ENCODE measurements around the gene CENPVL2.
"Not testable (repeated sequence)": the region's sequence is repeated elsewhere in the genome, so short reads cannot be mapped to it uniquely, and the experiment has no call there.

CENPVL2 gene

DNA sequence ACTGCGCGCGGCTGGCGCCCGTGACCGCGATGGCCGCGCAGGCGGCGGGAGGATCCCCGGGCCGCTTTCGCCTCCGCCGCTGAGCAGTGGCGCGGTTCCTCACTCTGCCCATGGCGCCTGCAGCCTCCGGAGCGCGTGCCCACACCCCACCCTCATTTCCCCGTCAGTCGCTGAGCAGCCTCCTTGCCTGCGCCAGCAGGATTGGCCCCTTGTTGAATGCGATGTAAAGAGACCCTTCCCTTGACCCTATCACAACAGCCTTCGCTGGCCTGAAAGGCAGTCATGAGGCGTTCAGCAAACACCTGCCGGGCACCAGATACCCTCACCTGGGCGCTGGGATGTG lies at the start of gene CENPVL2:
TSS of gene CENPVL2 (minus strand) at position 112 of the 343 bp plus-strand sequence. CDS start at position 112, 0 bp downstream.
- not testable (repeated sequence) for DNase-seq (ENCODE audit: low read depth)

DNA sequence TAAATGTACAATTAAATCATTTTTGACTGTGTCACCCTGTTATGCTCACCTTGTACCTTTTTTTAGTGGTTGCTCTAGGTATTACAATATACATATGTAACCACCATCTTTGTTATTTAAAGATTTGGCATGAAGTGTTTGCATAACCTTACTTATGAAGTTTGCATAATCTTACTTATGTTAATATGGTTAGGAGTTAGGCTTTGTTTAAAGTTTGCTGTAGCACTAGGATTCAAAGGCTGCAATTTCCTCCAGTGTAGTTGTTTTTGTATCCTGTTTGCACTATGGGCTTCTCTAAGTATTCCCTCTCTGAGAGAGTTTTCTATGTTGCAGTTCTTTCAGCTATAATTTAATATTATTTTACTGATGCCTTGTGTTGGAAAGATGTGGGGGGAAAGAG lies 45.6 kb upstream of the CENPVL2 start:
- no peak for DNase-seq (ENCODE audit: low read depth)

DNA sequence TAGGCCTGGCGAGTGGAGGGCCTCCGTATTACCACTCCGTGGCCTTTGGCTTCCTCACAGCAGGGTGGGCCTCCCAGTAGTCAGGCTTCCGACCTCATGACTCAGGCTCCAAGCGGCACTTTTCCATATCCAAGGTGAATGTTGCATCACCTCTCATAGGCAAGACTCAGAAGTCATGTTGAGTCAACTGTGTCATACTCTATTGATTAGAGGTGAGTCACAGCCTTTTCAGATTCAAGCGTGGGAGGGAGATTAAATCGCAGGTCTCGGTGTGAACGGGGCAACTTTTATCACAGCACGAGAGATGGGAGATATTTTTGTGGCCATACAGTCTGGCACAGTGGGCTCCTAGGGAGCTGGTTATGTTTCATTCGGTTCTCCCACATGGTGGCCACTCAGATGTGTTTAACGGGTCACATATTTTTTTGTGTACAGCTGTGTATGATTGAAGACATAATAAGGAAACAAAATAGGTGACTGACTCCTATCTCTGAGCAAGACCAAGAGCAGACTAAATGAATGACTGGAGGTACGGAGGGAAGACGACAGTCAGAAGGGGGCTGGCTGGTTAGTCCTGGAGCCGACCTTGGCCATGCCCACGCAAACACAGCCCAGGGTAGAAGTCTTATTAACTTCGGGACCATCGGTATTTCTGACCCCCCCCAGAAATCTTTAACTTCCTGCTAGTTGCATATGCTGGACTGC lies 30.5 kb upstream of the CENPVL2 start:
- not testable (repeated sequence) for DNase-seq (ENCODE audit: low read depth)

DNA sequence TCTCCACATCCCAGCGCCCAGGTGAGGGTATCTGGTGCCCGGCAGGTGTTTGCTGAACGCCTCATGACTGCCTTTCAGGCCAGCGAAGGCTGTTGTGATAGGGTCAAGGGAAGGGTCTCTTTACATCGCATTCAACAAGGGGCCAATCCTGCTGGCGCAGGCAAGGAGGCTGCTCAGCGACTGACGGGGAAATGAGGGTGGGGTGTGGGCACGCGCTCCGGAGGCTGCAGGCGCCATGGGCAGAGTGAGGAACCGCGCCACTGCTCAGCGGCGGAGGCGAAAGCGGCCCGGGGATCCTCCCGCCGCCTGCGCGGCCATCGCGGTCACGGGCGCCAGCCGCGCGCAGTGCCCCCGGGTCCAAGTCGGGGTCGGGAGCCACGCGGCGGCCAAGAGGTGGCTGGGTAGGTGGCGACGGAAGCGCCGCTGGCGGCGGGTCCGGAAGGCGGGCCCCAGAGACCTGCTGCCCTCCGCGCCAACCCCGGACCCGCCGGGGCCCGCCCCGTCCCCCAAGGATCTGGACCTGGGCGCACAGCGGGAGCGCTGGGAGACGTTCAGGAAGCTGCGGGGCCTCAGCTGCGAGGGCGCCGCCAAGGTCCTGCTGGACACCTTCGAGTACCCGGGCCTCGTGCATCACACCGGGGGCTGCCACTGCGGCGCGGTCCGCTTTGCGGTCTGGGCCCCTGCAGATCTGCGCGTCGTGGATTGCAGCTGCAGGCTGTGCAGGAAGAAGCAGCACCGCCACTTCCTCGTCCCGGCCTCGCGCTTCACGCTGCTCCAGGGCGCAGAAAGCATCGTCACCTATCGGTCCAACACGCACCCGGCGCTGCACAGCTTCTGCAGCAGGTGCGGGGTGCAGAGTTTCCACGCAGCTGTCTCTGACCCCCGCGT lies 27.9 kb upstream of the CENPVL2 start, which contains the start of gene CENPVL1:
TSS of gene CENPVL1 (plus strand) at position 236 of the 888 bp plus-strand sequence. CDS start at position 236, 0 bp downstream.
- DNase-seq (ENCODE audit: low read depth) = not testable (repeated sequence)

DNA sequence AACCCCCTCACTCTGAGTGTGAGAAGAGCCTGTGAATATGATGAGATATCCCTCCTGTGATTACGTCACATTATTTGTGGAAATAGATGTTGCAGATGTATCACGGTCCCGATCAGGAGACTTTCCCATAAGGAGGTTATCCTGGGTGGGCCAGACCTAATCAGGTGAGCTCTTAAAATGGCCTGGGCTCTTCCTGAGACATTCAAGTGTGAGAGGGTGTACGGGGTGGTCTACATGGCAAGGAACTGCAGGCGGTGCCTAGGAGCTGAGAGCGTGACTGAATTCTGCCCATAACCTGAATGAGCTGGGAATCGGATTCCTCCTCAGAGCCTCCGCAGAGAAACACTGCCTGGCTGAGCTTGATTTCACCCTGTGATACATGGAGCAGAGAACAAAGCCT lies 14.8 kb upstream of the CENPVL2 start:
- DNase-seq (ENCODE audit: low read depth) = no peak

DNA sequence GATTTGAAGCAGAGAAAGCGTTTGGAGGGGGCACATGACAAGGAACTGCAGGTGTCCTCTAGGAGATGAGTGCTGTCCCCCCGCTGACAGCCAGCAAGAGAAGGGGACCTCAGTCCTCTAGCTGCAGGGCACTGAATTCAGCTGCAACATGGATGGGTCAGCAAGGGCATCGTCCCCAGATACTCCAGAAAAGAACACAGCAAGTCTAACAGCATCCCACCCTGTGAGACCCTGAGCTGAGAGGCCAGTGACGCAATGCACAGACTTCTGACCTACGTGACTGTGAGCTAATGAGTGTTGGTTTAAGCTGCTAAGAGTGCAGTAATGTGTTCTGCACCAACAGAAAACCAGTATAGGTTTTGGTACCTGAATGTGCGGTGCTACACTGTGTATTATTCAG lies 11.6 kb upstream of the CENPVL2 start:
- DNase-seq (ENCODE audit: low read depth) = no peak

DNA sequence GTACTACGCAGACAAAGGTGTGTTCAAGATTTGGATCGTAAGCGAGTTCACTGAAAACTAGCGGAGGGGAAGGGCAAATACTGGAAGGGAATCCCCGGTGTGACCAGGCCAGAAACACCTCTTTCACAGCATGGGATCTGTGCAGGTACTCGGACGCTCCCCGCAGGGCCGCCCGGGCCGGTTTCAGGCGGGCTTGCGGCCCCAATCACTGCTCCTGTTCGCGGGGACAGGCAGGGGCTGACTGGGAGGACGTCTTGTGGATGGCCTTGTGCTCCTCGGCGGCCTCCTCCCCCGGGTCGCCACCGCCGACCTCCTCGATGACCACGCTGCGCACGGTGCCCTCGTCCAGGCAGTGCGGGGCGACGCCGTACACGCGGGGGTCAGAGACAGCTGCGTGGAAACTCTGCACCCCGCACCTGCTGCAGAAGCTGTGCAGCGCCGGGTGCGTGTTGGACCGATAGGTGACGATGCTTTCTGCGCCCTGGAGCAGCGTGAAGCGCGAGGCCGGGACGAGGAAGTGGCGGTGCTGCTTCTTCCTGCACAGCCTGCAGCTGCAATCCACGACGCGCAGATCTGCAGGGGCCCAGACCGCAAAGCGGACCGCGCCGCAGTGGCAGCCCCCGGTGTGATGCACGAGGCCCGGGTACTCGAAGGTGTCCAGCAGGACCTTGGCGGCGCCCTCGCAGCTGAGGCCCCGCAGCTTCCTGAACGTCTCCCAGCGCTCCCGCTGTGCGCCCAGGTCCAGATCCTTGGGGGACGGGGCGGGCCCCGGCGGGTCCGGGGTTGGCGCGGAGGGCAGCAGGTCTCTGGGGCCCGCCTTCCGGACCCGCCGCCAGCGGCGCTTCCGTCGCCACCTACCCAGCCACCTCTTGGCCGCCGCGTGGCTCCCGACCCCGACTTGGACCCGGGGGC lies 567 bp downstream of the CENPVL2 start:
- DNase-seq (ENCODE audit: low read depth) = not testable (repeated sequence)

DNA sequence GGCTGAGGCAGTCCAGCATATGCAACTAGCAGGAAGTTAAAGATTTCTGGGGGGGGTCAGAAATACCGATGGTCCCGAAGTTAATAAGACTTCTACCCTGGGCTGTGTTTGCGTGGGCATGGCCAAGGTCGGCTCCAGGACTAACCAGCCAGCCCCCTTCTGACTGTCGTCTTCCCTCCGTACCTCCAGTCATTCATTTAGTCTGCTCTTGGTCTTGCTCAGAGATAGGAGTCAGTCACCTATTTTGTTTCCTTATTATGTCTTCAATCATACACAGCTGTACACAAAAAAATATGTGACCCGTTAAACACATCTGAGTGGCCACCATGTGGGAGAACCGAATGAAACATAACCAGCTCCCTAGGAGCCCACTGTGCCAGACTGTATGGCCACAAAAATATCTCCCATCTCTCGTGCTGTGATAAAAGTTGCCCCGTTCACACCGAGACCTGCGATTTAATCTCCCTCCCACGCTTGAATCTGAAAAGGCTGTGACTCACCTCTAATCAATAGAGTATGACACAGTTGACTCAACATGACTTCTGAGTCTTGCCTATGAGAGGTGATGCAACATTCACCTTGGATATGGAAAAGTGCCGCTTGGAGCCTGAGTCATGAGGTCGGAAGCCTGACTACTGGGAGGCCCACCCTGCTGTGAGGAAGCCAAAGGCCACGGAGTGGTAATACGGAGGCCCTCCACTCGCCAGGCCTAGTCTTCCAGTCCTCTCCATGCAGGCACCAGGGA lies 2.8 kb downstream of the CENPVL2 start:
- DNase-seq (ENCODE audit: low read depth) = not testable (repeated sequence)

DNA sequence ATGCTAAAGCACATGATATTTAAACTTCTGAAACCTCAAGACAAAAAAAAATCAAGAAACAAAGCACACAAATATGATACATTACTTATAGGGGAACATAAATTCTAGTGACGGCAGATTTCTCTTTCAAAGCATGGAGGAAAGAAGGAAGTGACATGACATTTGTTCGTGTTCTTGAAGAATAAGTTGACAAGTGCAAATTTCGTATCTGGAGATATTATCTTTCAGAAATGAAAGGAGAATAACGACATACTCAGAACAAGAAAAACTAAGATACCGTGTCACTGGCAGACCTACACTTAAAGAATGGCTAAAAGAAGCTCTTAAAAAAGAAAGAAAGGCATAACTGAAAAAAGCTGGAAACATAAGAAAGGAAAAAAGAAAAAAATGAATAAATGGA lies 16.6 kb downstream of the CENPVL2 start:
- DNase-seq (ENCODE audit: low read depth) = no peak

DNA sequence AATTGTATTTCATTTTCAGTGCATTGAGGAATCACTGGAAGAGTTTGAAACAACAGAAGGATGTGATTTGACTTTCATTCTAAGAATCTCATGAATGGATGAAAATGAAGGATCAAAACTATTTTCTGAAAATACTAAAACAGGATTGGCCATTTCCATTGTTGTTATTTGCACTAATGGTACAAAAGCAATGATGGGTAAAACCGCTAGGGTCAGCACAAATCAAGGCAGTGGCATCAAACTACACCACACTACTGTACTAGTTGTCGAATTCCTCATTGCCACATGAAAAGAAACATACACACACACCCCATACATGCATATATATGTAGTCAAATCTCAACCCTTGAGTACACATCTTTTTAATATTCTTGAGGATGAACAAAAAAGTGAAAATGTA lies 39.3 kb downstream of the CENPVL2 start:
- DNase-seq (ENCODE audit: low read depth) = no peak

DNA sequence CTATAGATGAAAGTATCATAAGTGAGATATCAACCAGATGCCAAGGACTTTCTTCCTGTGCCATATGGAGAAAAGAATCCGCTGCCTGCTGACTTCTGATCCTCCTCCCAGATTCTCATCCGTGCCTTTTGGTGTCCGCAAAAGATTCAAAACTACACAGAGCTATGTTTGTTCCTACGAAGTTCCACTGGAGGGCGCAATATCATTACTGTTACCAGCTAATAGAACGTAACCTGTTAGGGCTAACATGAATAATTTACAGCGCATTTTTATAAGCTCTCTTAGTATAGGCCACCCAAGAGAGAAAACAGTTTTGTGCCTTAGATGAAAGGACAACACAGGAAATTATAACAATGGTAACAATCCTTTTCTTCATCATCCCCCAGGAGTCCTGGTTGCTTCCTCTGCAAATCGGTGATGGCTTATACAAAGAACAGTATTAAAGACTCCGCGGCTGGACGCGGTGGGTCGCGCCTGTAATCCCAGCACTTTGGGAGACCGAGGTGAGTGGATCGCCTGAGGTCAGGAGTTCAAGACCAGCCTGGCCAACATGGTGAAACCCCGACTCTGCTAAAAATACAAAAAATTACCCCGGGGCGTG lies 41.1 kb downstream of the CENPVL2 start:
- DNase-seq (ENCODE audit: low read depth) = no peak

DNA sequence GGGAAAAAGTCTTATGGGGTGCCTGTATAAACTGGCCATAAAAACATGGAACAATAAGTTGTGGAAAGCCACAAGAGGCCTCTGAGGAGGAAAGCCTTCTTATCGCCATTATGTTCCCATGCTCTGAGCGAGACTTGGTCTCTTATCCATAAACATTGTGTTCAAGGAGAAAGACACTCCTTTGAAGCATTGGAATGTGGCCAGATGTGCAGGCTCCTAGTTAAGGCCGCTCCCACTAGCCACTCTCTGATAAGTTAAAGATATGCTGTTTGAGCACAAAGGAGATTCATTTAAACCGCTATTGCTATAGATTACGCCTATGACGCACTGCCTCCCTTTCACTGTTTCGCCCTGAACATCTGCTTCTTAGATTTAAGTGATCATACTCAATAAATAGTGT lies 46.1 kb downstream of the CENPVL2 start:
- not testable (repeated sequence) for DNase-seq (ENCODE audit: low read depth)

Measured in stimulated activated CD8-positive, alpha-beta memory T cell treated with anti-CD3 and anti-CD28 coated beads, Interleukin-4, amount 100 ng/mL, for 24 hours (primary cell).